Ishikawa (cell line): ENCODE data around the gene DCP1B.

Source experiments
- CEBPB ChIP-seq: IDR thresholded peaks from 2 replicates; pipeline ENCODE4 v1.6.1; 2012
- CREB1 ChIP-seq: IDR thresholded peaks from 2 replicates; pipeline ENCODE4 v1.6.1; 2012; ENCODE audit warnings: low read depth
- EGR1 ChIP-seq: IDR thresholded peaks from 2 replicates; pipeline ENCODE4 v1.6.1; 2012
- EP300 ChIP-seq: IDR thresholded peaks from 2 replicates; pipeline ENCODE4 v1.6.1; 2012; ENCODE audit warnings: borderline replicate concordance
- FOXM1 ChIP-seq: IDR thresholded peaks from 2 replicates; pipeline ENCODE4 v1.6.1; 2012; ENCODE audit warnings: low read depth, borderline replicate concordance
- NFIC ChIP-seq: IDR thresholded peaks from 2 replicates; pipeline ENCODE4 v1.6.1; 2012
- RAD21 ChIP-seq: IDR thresholded peaks from 2 replicates; pipeline ENCODE4 v1.6.1; 2012; ENCODE audit warnings: low read depth
- REST ChIP-seq: IDR thresholded peaks from 2 replicates; pipeline ENCODE4 v1.6.1; 2012; ENCODE audit warnings: low read depth, mild to moderate bottlenecking
- TAF1 ChIP-seq: IDR thresholded peaks from 2 replicates; pipeline ENCODE4 v1.6.1; 2012; ENCODE audit warnings: low read depth, mild to moderate bottlenecking
- TCF12 ChIP-seq: IDR thresholded peaks from 2 replicates; pipeline ENCODE4 v1.6.1; 2012; ENCODE audit warnings: low read depth
- TEAD4 ChIP-seq: IDR thresholded peaks from 2 replicates; pipeline ENCODE4 v1.6.1; 2012
- YY1 ChIP-seq: IDR thresholded peaks from 2 replicates; pipeline ENCODE4 v1.6.1; 2012; ENCODE audit warnings: low read depth
- ZBTB7A ChIP-seq: IDR thresholded peaks from 2 replicates; pipeline ENCODE4 v1.6.1; 2012; ENCODE audit warnings: low read depth
- TF ChIP-seq, protein P1 (sequence below): IDR thresholded peaks from 2 replicates; pipeline ENCODE4 v1.6.1; 2012
- TF ChIP-seq, protein P2 (sequence below): IDR thresholded peaks from 2 replicates; pipeline ENCODE4 v1.6.1; 2012

DCP1B gene

DNA sequence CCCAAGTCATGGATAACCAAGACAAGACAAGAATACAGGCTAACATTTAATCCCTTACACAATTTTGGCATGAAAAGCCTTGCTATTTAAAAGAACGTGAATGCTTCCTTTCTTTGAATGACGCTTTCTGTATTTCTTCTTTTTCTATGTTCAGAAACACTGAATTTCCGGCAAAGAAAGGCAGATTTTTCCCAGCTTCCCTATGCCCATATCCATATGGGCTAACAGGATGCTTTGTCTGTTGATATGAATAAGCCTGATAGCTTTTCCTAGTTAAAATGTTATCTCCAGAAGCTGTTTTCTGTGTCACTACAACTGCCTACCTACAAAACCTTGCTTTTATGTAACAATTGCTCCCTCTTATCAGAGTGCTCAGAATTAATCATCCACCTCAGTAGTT lies 47.5 kb downstream of the DCP1B start:
- TF ChIP-seq CEBPB, result no peak
- no peak for TF ChIP-seq CREB1
- TF ChIP-seq EGR1, result no peak
- no peak for TF ChIP-seq TCF12
- no peak for TF ChIP-seq FOXM1
- TF ChIP-seq, protein P1, sequence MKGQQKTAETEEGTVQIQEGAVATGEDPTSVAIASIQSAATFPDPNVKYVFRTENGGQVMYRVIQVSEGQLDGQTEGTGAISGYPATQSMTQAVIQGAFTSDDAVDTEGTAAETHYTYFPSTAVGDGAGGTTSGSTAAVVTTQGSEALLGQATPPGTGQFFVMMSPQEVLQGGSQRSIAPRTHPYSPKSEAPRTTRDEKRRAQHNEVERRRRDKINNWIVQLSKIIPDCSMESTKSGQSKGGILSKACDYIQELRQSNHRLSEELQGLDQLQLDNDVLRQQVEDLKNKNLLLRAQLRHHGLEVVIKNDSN, result no peak
- TF ChIP-seq NFIC, result no peak
- no peak for TF ChIP-seq RAD21
- TF ChIP-seq, protein P2, sequence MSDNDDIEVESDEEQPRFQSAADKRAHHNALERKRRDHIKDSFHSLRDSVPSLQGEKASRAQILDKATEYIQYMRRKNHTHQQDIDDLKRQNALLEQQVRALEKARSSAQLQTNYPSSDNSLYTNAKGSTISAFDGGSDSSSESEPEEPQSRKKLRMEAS, result no peak

GRCh38 chr12:1949771-1950470 lies 54.3 kb downstream of the DCP1B start:
- TF ChIP-seq, protein P1, result no peak
- TF ChIP-seq NFIC (no peak), FOXM1 (no peak), CEBPB (no peak), YY1 (no peak), REST (no peak), EP300 (no peak), TAF1 (no peak), EGR1 (no peak)

GRCh38 chr12:1948883-1949282 lies 55.4 kb downstream of the DCP1B start:
- no peak for TF ChIP-seq YY1
- TF ChIP-seq FOXM1, result no peak
- TF ChIP-seq TEAD4, result no peak
- no peak for TF ChIP-seq ZBTB7A
- no peak for TF ChIP-seq TCF12
- TF ChIP-seq REST, result no peak
- TF ChIP-seq RAD21, result no peak
- TF ChIP-seq NFIC, result no peak
- TF ChIP-seq, protein P1, result no peak
- TF ChIP-seq EP300, result no peak
- TF ChIP-seq EGR1, result no peak
- no peak for TF ChIP-seq TAF1
- TF ChIP-seq, protein P2, result no peak
- no peak for TF ChIP-seq CREB1

- TF ChIP-seq CREB1 (no peak), NFIC (no peak), TCF12 (no peak), TEAD4 (no peak), FOXM1 (no peak), CEBPB (no peak), ZBTB7A (no peak), EGR1 (no peak), YY1 (no peak), REST (no peak)
- TF ChIP-seq, protein P1, result no peak
Observed at GRCh38 chr12:1947081-1947480, 57.2 kb downstream of the DCP1B start.
